HUES6 (cell line): ENCODE measurements around the gene MAD1L1.

Source experiments
- H3K27ac ChIP-seq: 2 replicates; pipeline ENCODE4 v1.7.0; 2013; ENCODE audit warnings: low read depth, mild to moderate bottlenecking, low read length, inconsistent platforms
- H3K27me3 ChIP-seq: 2 replicates; pipeline ENCODE4 v1.6.1; 2013; ENCODE audit warnings: low read length; ENCODE audit not compliant: control insufficient read depth, insufficient read depth
- H3K36me3 ChIP-seq: 2 replicates; pipeline ENCODE4 v1.6.1; 2013; ENCODE audit warnings: low read length; ENCODE audit not compliant: control insufficient read depth, insufficient read depth
- H3K4me1 ChIP-seq: 2 replicates; pipeline ENCODE4 v1.6.1; 2013; ENCODE audit warnings: low read length; ENCODE audit not compliant: control insufficient read depth, insufficient read depth
- H3K4me3 ChIP-seq: 2 replicates; pipeline ENCODE4 v1.5.1; 2013; ENCODE audit warnings: low read depth, low read length
- H3K9ac ChIP-seq: one replicate; pipeline ENCODE4 v1.6.1; 2013; ENCODE audit warnings: mild to moderate bottlenecking, low read length
- H3K9me3 ChIP-seq: 2 replicates; pipeline ENCODE4 v1.6.1; 2013; ENCODE audit warnings: low read depth, low read length; ENCODE audit not compliant: control insufficient read depth, insufficient read depth

MAD1L1 gene

GRCh38 chr7:1946773-1947450, 285.8 kb downstream of the MAD1L1 start:
- H3K36me3 ChIP-seq, result peaks cover 5% of the 10 kb centered on the region; the same call in 1 of the 2 replicates
- H3K27ac ChIP-seq, result no peak overlapping the region
- H3K9me3 ChIP-seq, result no peaks in the 10 kb centered on the region
- no peak overlapping the region for H3K4me3 ChIP-seq
- H3K4me1 ChIP-seq, result peaks cover 24% of the 10 kb centered on the region; the same call in 1 of the 2 replicates
- H3K27me3 ChIP-seq, result no peaks in the 10 kb centered on the region
- no peak overlapping the region for H3K9ac ChIP-seq

GRCh38 chr7:1946025-1946772, 286.5 kb downstream of the MAD1L1 start:
- Histone ChIP-seq H3K9me3 (no peaks in the 10 kb centered on the region), H3K27ac (0 out of 2 replicates have a peak overlapping the region, but pooled peaks have one; percentile 5), H3K27me3 (no peaks in the 10 kb centered on the region), H3K36me3 (no peaks in the 10 kb centered on the region), H3K4me3 (no peak overlapping the region), H3K9ac (no peak overlapping the region), H3K4me1 (peaks cover 24% of the 10 kb centered on the region; the same call in 1 of the 2 replicates)

DNA sequence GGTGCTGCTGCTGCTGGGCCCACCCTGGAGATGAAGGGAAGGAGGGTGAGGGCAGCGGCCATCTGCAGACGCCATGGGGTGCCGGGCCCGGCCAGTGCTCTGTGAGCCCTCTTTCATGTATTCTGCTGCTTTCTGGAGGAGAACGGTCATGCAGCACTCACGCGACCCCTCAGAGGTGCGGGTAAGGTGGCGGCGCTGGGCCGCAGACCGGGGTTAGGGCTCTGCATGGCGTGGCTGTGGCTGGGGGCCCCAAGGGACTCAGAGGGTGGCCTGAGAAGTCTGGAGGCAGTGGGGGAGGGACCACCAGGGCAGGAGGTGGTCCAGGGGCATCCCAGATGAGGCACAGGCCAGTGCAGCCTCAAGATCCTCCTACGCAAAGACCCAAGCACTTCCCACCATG, 287.2 kb downstream of the MAD1L1 start:
- no peak overlapping the region for H3K4me3 ChIP-seq
- H3K27me3 ChIP-seq, result no peaks in the 10 kb centered on the region
- no peaks in the 10 kb centered on the region for H3K9me3 ChIP-seq
- no peak overlapping the region for H3K27ac ChIP-seq
- no peaks in the 10 kb centered on the region for H3K36me3 ChIP-seq
- H3K9ac ChIP-seq, result no peak overlapping the region
- peaks cover 24% of the 10 kb centered on the region; the same call in 1 of the 2 replicates for H3K4me1 ChIP-seq

GRCh38 chr7:1944619-1945210, 288.0 kb downstream of the MAD1L1 start:
- Histone ChIP-seq H3K4me3 (no peak overlapping the region), H3K27me3 (no peaks in the 10 kb centered on the region), H3K36me3 (peaks cover 2% of the 10 kb centered on the region; the same call in 1 of the 2 replicates), H3K4me1 (peaks cover 27% of the 10 kb centered on the region; the same call in 1 of the 2 replicates), H3K27ac (0 out of 2 replicates have a peak overlapping the region, but pooled peaks have one; percentile 1), H3K9me3 (peaks cover 3% of the 10 kb centered on the region; the same call in 1 of the 2 replicates), H3K9ac (no peak overlapping the region)

- Histone ChIP-seq H3K36me3 (peaks cover 7% of the 10 kb centered on the region; the same call in 1 of the 2 replicates), H3K4me1 (peaks cover 27% of the 10 kb centered on the region; the same call in 1 of the 2 replicates), H3K27ac (0 out of 2 replicates have a peak overlapping the region, but pooled peaks have one; percentile 1), H3K9ac (no peak overlapping the region), H3K4me3 (no peak overlapping the region), H3K27me3 (no peaks in the 10 kb centered on the region), H3K9me3 (peaks cover 10% of the 10 kb centered on the region; the same call in 1 of the 2 replicates)
Observed at GRCh38 chr7:1943933-1944618, 288.7 kb downstream of the MAD1L1 start.

GRCh38 chr7:1943326-1943725, 289.4 kb downstream of the MAD1L1 start:
- H3K9ac ChIP-seq, result no peak overlapping the region
- peaks cover 27% of the 10 kb centered on the region; the same call in 1 of the 2 replicates for H3K4me1 ChIP-seq
- no peaks in the 10 kb centered on the region for H3K27me3 ChIP-seq
- peaks cover 7% of the 10 kb centered on the region; the same call in 1 of the 2 replicates for H3K36me3 ChIP-seq
- no peak overlapping the region for H3K27ac ChIP-seq
- peaks cover 12% of the 10 kb centered on the region for H3K9me3 ChIP-seq
- H3K4me3 ChIP-seq, result no peak overlapping the region

DNA sequence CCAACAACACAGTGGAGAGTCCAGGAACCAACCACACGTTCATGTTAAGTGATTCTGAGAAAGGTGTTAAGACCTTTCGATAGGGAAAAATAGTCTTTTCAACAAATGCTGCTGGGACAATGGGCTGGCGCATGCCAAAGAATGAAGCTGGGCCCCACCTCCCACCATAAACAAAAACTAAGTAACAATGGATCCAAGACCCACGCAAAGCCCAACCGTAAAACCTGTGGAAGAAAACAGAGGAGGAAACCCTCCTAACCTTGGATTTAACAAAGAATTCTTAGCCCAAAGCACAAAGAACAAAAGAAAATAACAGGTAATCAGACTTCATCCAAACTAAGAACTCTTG, 289.8 kb downstream of the MAD1L1 start:
- Histone ChIP-seq H3K9ac (no peak overlapping the region), H3K4me1 (peaks cover 27% of the 10 kb centered on the region; the same call in 1 of the 2 replicates), H3K4me3 (no peak overlapping the region), H3K27me3 (no peaks in the 10 kb centered on the region), H3K9me3 (peaks cover 16% of the 10 kb centered on the region), H3K27ac (no peak overlapping the region), H3K36me3 (peaks cover 7% of the 10 kb centered on the region; the same call in 1 of the 2 replicates)

DNA sequence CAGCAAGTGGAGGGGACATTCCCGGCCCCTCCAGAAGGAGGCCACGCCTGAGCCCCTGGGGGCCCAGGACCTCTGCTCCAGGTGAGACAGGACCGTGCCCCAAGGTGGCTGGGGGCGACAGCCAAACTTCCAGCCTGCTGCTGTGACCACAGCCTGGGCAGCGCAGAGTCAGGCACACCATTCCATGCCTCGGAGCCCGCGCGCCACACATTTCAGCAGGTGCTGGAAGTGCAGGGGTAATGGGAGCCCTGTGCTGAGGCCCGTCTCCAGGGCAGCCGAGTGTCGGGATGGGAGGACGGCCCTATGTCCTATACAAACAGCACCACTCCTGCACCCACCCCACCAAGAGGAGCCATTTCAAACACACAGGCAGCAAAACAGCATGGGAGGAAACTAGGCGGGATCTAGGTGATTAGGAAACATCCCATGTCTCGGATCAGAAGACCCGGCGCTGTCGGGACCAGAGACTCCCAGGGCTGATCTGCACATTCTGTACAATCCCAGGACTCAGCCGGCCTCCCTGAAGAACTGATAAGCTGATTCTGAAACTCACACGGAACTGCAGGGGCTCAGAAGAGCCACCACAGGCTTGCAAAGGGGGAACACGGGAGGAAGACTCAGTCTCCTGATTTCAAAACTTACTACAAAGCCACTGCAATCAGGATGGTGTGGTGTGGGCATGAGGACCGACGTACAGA, 290.4 kb downstream of the MAD1L1 start:
- Histone ChIP-seq H3K27ac (no peak overlapping the region), H3K9me3 (peaks cover 17% of the 10 kb centered on the region), H3K9ac (no peak overlapping the region), H3K27me3 (no peaks in the 10 kb centered on the region), H3K4me1 (peaks cover 27% of the 10 kb centered on the region; the same call in 1 of the 2 replicates), H3K36me3 (peaks cover 7% of the 10 kb centered on the region; the same call in 1 of the 2 replicates), H3K4me3 (no peak overlapping the region)

DNA sequence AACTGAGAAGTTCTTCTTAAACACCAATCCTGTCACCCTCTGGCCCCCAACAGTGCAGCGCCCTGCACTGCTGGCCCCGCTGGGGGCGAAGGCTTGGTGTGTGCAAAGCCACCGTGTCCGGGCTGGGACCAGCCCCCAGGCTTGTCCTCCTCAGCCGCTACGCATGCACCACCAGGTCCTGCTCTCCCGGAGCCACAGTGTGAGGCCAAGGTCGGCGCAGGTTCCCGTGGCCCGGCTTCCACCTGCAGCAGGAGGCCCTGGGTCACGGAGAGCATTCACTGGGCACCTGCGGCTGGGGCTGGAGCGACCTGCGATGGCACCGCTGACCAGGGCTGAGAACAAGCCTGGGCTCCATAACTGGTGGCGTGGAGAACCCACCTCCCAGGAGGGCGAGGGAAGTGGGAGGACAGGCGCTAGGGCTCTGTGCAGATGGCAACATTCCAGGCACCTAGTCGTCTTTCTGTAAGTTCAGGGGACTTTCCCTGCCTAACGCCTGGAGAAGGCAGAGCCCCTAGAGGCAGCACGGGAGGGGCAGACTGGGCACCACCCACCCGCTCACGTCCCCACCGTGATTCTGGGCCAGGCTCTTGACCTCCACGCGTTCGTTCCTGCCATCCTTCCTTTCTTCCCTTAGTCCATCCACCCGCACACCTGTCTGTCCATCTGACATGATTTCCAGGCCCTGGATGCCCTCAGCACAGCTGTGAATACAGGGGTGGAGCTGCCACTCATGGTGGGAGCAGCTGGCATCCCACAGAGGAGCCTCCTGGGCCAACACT, 291.1 kb downstream of the MAD1L1 start:
- peaks cover 7% of the 10 kb centered on the region; the same call in 1 of the 2 replicates for H3K36me3 ChIP-seq
- H3K4me3 ChIP-seq, result no peak overlapping the region
- H3K9ac ChIP-seq, result no peak overlapping the region
- no peaks in the 10 kb centered on the region for H3K27me3 ChIP-seq
- H3K27ac ChIP-seq, result no peak overlapping the region
- H3K9me3 ChIP-seq, result peaks cover 19% of the 10 kb centered on the region
- peaks cover 27% of the 10 kb centered on the region; the same call in 1 of the 2 replicates for H3K4me1 ChIP-seq
